T-helper 9 cell (primary cell): ENCODE data around the gene FCHO2.

Experiments used
- DNase-seq: peaks from one replicate; pipeline ENCODE4 v3.0.0-alpha.2; 2020

FCHO2 gene

GRCh38 chr5:73137563-73138530, 182.0 kb downstream of the FCHO2 start:
- no peak for DNase-seq

- DNase-seq: no peak
Measured at GRCh38 chr5:73139485-73139884, 183.6 kb downstream of the FCHO2 start.
